GM18909 (cell line): ENCODE data around the gene TMEM179B.
"Not testable (repeated sequence)": the region's sequence is repeated elsewhere in the genome, so short reads cannot be mapped to it uniquely, and the experiment has no call there.

Experiments used
- ATAC-seq: cut with Tn5 transposase; IDR thresholded peaks from one replicate; pipeline ENCODE4 v1.9.1; 2021; ENCODE audit warnings: mild to moderate bottlenecking; ENCODE audit not compliant: unreplicated experiment, poor library complexity

The TMEM179B gene

GRCh38 chr11:62788991-62789390 lies 1.8 kb downstream of the TMEM179B start:
- no peak for ATAC-seq

GRCh38 chr11:62789576-62789975 lies 2.4 kb downstream of the TMEM179B start:
- no peak for ATAC-seq

GRCh38 chr11:62791501-62792201 lies 4.4 kb downstream of the TMEM179B start, which contains the start of gene TMEM223:
Gene TMEM223, minus strand, starts transcription at chr11:62792006. Its CDS starts 12 bp downstream, at chr11:62791994.
- peak; percentile 75 for ATAC-seq

GRCh38 chr11:62792202-62792575 lies 5.0 kb downstream of the TMEM179B start:
- ATAC-seq: no peak

GRCh38 chr11:62794201-62794775 lies 7.1 kb downstream of the TMEM179B start:
- no peak for ATAC-seq

- ATAC-seq: no peak
Measured at GRCh38 chr11:62796281-62796680, 9.1 kb downstream of the TMEM179B start.

GRCh38 chr11:62799486-62799885 lies 12.3 kb downstream of the TMEM179B start:
- ATAC-seq: no peak

- ATAC-seq: no peak
Measured at GRCh38 chr11:62801071-62801470, 13.9 kb downstream of the TMEM179B start.

- ATAC-seq: peak; percentile 3
Measured at GRCh38 chr11:62804310-62805075, 17.3 kb downstream of the TMEM179B start.

GRCh38 chr11:62805076-62805892 lies 18.1 kb downstream of the TMEM179B start, which contains the start of gene NXF1:
Gene NXF1, minus strand, starts transcription at chr11:62805440. Its CDS starts 84 bp downstream, at chr11:62805356.
- ATAC-seq: peak; percentile 83

GRCh38 chr11:62805961-62806441 lies 18.8 kb downstream of the TMEM179B start:
- no peak for ATAC-seq

- ATAC-seq: no peak
Measured at GRCh38 chr11:62806611-62807121, 19.5 kb downstream of the TMEM179B start.

- ATAC-seq: no peak
Measured at GRCh38 chr11:62810748-62811147, 23.5 kb downstream of the TMEM179B start.

- ATAC-seq: no peak
Measured at GRCh38 chr11:62811659-62812058, 24.5 kb downstream of the TMEM179B start.

- no peak for ATAC-seq
Measured at GRCh38 chr11:62816557-62816956, 29.4 kb downstream of the TMEM179B start.

GRCh38 chr11:62817129-62817528 lies 29.9 kb downstream of the TMEM179B start:
- ATAC-seq: no peak

- no peak for ATAC-seq
Measured at GRCh38 chr11:62823677-62824076, 36.5 kb downstream of the TMEM179B start.

- ATAC-seq: not testable (repeated sequence)
Measured at GRCh38 chr11:62828130-62828529, 40.9 kb downstream of the TMEM179B start.

- no peak for ATAC-seq
Measured at GRCh38 chr11:62830904-62831519, 43.8 kb downstream of the TMEM179B start.
